IMR-90 (cell line): ENCODE results near the gene DOCK2.

Source experiments
- BHLHE40 ChIP-seq: fragments of 150-350 bp; IDR thresholded peaks from 2 replicates; pipeline ENCODE4 v1.6.1; 2016; ENCODE audit warnings: mild to moderate bottlenecking, low read depth, low read length
- FOS ChIP-seq: fragments of 150-350 bp; IDR thresholded peaks from 2 replicates; pipeline ENCODE4 v1.6.1; 2016; ENCODE audit warnings: low read depth, low read length
- POLR2A ChIP-seq: IDR thresholded peaks from 2 replicates; pipeline ENCODE4 v1.6.1; 2012; ENCODE audit warnings: mild to moderate bottlenecking, low read depth, low read length
- RAD21 ChIP-seq: IDR thresholded peaks from 2 replicates; pipeline ENCODE4 v1.6.1; 2012; ENCODE audit warnings: low read length, improper control_type of control experiment
- RCOR1 ChIP-seq: IDR thresholded peaks from 2 replicates; pipeline ENCODE4 v1.6.1; 2012; ENCODE audit warnings: mild to moderate bottlenecking, low read length, improper control_type of control experiment; ENCODE audit not compliant: insufficient replicate concordance
- RFX5 ChIP-seq: IDR thresholded peaks from 2 replicates; pipeline ENCODE4 v1.8.0; 2012; ENCODE audit warnings: low read depth, mild to moderate bottlenecking, low read length, moderate library complexity
- TF ChIP-seq, protein P1 (sequence below): fragments of 150-350 bp; IDR thresholded peaks from 2 replicates; pipeline ENCODE4 v1.6.1; 2017; ENCODE audit warnings: mild to moderate bottlenecking, antibody characterized with exemption, low read length, low read depth
- TF ChIP-seq, protein P2 (sequence below): conservative IDR thresholded peaks from 2 replicates; pipeline ENCODE4 v1.5.1; 2012; ENCODE audit warnings: mild to moderate bottlenecking, low read depth, low read length, improper control_type of control experiment

GRCh38 chr5:169979871-169980270 is 342.8 kb downstream of the DOCK2 start:
- TF ChIP-seq POLR2A, result no peak; the same call in 1 of the 2 replicates
- TF ChIP-seq, protein P1, sequence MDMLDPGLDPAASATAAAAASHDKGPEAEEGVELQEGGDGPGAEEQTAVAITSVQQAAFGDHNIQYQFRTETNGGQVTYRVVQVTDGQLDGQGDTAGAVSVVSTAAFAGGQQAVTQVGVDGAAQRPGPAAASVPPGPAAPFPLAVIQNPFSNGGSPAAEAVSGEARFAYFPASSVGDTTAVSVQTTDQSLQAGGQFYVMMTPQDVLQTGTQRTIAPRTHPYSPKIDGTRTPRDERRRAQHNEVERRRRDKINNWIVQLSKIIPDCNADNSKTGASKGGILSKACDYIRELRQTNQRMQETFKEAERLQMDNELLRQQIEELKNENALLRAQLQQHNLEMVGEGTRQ, result no peak
- TF ChIP-seq, protein P2, sequence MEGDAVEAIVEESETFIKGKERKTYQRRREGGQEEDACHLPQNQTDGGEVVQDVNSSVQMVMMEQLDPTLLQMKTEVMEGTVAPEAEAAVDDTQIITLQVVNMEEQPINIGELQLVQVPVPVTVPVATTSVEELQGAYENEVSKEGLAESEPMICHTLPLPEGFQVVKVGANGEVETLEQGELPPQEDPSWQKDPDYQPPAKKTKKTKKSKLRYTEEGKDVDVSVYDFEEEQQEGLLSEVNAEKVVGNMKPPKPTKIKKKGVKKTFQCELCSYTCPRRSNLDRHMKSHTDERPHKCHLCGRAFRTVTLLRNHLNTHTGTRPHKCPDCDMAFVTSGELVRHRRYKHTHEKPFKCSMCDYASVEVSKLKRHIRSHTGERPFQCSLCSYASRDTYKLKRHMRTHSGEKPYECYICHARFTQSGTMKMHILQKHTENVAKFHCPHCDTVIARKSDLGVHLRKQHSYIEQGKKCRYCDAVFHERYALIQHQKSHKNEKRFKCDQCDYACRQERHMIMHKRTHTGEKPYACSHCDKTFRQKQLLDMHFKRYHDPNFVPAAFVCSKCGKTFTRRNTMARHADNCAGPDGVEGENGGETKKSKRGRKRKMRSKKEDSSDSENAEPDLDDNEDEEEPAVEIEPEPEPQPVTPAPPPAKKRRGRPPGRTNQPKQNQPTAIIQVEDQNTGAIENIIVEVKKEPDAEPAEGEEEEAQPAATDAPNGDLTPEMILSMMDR, result no peak
- TF ChIP-seq BHLHE40, result no peak
- no peak for TF ChIP-seq FOS
- TF ChIP-seq RFX5, result no peak
- no peak for TF ChIP-seq RAD21
- TF ChIP-seq RCOR1, result no peak
